ENCODE measurements around the gene CLCC1.

Gene CLCC1

DNA sequence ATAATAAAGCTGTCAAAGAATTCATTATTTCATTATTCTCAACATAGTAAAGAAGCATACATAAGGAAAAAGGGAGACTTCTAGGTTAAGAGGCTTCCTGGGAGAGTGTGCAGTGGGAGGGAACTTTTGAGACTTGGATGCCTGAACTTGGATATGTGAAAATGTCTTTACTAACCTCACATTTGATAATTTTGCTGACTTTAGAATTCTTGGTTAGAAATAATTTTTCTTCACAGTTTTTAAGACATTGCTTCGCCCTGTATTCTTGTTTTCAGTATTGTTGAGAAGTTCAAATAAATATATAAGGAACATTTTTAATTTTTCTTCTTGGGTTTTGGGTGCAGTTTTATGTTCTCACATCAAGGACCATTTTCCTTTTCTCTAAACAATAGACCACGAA lies 46.5 kb downstream of the CLCC1 start:
- no peak for DNase-seq (ENCODE audit: low read depth)
